ENCODE results near the gene MOB3B.

- TF ChIP-seq TAF1 (IDR thresholded peaks at IDR 0.05; ENCODE audit: borderline replicate concordance, insufficient read depth, low read length), result no peak
- TF ChIP-seq REST (IDR thresholded peaks at IDR 0.05; ENCODE audit: insufficient read depth in 1 of 2, low read depth in 2 of 2, low read length in 2 of 2), result no peak
- TF ChIP-seq POLR2AphosphoS5 (IDR thresholded peaks at IDR 0.05; ENCODE audit: low read depth, low read length), result no peak
- no peak for TF ChIP-seq SIN3A (IDR thresholded peaks at IDR 0.05; ENCODE audit: borderline replicate concordance, insufficient read depth, low read length)
- no peak for TF ChIP-seq FOXP2 (optimal IDR thresholded peaks at IDR 0.05; ENCODE audit: borderline replicate concordance, extremely low read depth, extremely low read length, insufficient read depth)
Measured at GRCh38 chr9:27565696-27566095, 36.1 kb upstream of the MOB3B start.

Measured in PFSK-1 (cell line).